ENCODE measurements around the gene ULK1. TPM values are rescaled to one million over a fixed set of nuclear protein-coding genes. Genes with fewer than 3 reads are reported as not detected.

ULK1 gene
- total and polyA plus RNA-seq, 2 of the 13 experiments (the other 11 are each of a cell fraction or from before 2014, with no cell fraction given), result 2.8 to 10.1 TPM

GRCh38 chr12:131862084-131862441 is 32.4 kb upstream of the ULK1 start (continued):
- TF ChIP-seq ZNF577 (CRISPR knock-in tag; IDR thresholded peaks at IDR 0.05; ENCODE audit: borderline replicate concordance, low read depth) (no peak), PCBP1 (IDR thresholded peaks at IDR 0.05; ENCODE audit: borderline replicate concordance, low read depth, low read length) (no peak), ATF2 (CRISPR knock-in tag; IDR thresholded peaks at IDR 0.05) (no peak), HOXA9 (CRISPR knock-in tag; IDR thresholded peaks at IDR 0.05; ENCODE audit: borderline replicate concordance) (no peak), NCOA1 (CRISPR knock-in tag; IDR thresholded peaks at IDR 0.05) (no peak), ISL2 (CRISPR knock-in tag; IDR thresholded peaks at IDR 0.05) (peak; percentile 61), HOXA3 (CRISPR knock-in tag; IDR thresholded peaks at IDR 0.05) (peak; percentile 63), TARDBP (CRISPR knock-in tag; IDR thresholded peaks at IDR 0.05) (peak; percentile 54; the same call in 1 of the 2 replicates), ZNF503 (CRISPR knock-in tag; IDR thresholded peaks at IDR 0.05) (0 out of 2 replicates have a peak, but pooled peaks have one; percentile 36), FOSL2 (CRISPR knock-in tag; IDR thresholded peaks at IDR 0.05) (peak; percentile 53), HIC2 (CRISPR knock-in tag; IDR thresholded peaks at IDR 0.05; ENCODE audit: low read depth) (0 out of 2 replicates have a peak, but pooled peaks have one; percentile 38), NFYB (CRISPR knock-in tag; IDR thresholded peaks at IDR 0.05) (0 out of 2 replicates have a peak, but pooled peaks have one; percentile 6), DNMT1 (CRISPR knock-in tag; IDR thresholded peaks at IDR 0.05) (no peak), TBL1XR1 (IDR thresholded peaks at IDR 0.05; ENCODE audit: borderline replicate concordance, low read length, partially characterized antibody) (peak; percentile 44), CTCF (CRISPR knock-in tag; IDR thresholded peaks at IDR 0.05) (peak; percentile 34)
- TF ChIP-seq, protein P1, sequence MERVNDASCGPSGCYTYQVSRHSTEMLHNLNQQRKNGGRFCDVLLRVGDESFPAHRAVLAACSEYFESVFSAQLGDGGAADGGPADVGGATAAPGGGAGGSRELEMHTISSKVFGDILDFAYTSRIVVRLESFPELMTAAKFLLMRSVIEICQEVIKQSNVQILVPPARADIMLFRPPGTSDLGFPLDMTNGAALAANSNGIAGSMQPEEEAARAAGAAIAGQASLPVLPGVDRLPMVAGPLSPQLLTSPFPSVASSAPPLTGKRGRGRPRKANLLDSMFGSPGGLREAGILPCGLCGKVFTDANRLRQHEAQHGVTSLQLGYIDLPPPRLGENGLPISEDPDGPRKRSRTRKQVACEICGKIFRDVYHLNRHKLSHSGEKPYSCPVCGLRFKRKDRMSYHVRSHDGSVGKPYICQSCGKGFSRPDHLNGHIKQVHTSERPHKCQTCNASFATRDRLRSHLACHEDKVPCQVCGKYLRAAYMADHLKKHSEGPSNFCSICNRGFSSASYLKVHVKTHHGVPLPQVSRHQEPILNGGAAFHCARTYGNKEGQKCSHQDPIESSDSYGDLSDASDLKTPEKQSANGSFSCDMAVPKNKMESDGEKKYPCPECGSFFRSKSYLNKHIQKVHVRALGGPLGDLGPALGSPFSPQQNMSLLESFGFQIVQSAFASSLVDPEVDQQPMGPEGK (CRISPR knock-in tag; IDR thresholded peaks at IDR 0.05), result peak; percentile 73
- TF ChIP-seq, protein P2, sequence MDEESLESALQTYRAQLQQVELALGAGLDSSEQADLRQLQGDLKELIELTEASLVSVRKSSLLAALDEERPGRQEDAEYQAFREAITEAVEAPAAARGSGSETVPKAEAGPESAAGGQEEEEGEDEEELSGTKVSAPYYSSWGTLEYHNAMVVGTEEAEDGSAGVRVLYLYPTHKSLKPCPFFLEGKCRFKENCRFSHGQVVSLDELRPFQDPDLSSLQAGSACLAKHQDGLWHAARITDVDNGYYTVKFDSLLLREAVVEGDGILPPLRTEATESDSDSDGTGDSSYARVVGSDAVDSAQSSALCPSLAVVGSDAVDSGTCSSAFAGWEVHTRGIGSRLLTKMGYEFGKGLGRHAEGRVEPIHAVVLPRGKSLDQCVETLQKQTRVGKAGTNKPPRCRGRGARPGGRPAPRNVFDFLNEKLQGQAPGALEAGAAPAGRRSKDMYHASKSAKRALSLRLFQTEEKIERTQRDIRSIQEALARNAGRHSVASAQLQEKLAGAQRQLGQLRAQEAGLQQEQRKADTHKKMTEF (CRISPR knock-in tag; IDR thresholded peaks at IDR 0.05), result peak; percentile 16; the same call in 1 of the 2 replicates
- TF ChIP-seq, protein P3, sequence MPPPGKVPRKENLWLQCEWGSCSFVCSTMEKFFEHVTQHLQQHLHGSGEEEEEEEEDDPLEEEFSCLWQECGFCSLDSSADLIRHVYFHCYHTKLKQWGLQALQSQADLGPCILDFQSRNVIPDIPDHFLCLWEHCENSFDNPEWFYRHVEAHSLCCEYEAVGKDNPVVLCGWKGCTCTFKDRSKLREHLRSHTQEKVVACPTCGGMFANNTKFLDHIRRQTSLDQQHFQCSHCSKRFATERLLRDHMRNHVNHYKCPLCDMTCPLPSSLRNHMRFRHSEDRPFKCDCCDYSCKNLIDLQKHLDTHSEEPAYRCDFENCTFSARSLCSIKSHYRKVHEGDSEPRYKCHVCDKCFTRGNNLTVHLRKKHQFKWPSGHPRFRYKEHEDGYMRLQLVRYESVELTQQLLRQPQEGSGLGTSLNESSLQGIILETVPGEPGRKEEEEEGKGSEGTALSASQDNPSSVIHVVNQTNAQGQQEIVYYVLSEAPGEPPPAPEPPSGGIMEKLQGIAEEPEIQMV (CRISPR knock-in tag; IDR thresholded peaks at IDR 0.05; ENCODE audit: low read depth), result no peak

Measured in HepG2 (cell line).